ENCODE measurements around the gene DLL3. TPM values are rescaled to one million over a fixed set of nuclear protein-coding genes. Genes with fewer than 3 reads are reported as not detected.

Gene DLL3
- total RNA-seq, 2 experiments from 2014 or later, result 4.4 TPM

DNA sequence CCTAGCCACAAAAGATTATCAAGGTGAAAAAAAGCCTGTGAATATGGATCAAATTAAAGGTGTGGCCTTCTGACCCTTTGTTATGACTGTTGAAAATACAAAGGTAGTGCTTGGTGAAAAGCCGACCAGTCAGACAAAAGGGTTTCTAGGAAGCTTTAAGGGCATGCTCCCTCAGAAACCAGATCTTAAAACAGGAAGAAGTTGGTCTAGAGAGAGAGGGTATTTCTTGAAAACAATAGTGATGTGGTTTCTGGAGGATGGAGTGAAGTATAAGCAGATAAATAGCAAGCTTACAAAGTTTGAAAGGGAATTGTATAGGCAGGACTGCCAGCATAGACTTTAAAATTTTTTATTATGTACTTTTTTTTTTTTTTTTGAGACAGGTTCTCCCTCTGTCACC is 46.2 kb downstream of the DLL3 start:
- no peaks in the 10 kb centered on the region for H3K79me2 ChIP-seq (ENCODE audit: insufficient read depth, low read depth, low read length)
- no peaks in the 10 kb centered on the region for H4K20me1 ChIP-seq (ENCODE audit: insufficient read depth, low read length)
- H3K4me2 ChIP-seq (ENCODE audit: low read length), result no peak overlapping the region
- intact Hi-C loops (cut with micrococcal nuclease; ENCODE audit: unreplicated experiment), result no loop called here
- no peak overlapping the region for H3K27ac ChIP-seq (ENCODE audit: low read depth, low read length, poor library complexity, severe bottlenecking)
- BruUV-seq (replicated peaks), result no TSS peak
- H2AFZ ChIP-seq (ENCODE audit: low read length), result no peak overlapping the region
- POLR2A ChIA-PET, result no interaction called here
- no peaks in the 10 kb centered on the region for H3K9me3 ChIP-seq (ENCODE audit: low read length)
- TF ChIP-seq, protein P1, sequence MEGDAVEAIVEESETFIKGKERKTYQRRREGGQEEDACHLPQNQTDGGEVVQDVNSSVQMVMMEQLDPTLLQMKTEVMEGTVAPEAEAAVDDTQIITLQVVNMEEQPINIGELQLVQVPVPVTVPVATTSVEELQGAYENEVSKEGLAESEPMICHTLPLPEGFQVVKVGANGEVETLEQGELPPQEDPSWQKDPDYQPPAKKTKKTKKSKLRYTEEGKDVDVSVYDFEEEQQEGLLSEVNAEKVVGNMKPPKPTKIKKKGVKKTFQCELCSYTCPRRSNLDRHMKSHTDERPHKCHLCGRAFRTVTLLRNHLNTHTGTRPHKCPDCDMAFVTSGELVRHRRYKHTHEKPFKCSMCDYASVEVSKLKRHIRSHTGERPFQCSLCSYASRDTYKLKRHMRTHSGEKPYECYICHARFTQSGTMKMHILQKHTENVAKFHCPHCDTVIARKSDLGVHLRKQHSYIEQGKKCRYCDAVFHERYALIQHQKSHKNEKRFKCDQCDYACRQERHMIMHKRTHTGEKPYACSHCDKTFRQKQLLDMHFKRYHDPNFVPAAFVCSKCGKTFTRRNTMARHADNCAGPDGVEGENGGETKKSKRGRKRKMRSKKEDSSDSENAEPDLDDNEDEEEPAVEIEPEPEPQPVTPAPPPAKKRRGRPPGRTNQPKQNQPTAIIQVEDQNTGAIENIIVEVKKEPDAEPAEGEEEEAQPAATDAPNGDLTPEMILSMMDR (conservative IDR thresholded peaks at IDR 0.05; ENCODE audit: low read length), result no peak
- no peak for TF ChIP-seq EZH2phosphoT487 (IDR thresholded peaks at IDR 0.05; ENCODE audit: borderline replicate concordance, low read depth, low read length)
- no peaks in the 10 kb centered on the region for H3K36me3 ChIP-seq (ENCODE audit: insufficient read depth, low read length)
- H3K4me3 ChIP-seq (ENCODE audit: low read depth, low read length, poor library complexity, severe bottlenecking), result no peak overlapping the region
- H3K4me1 ChIP-seq (ENCODE audit: insufficient read depth, low read length, poor library complexity, severe bottlenecking), result peaks cover 21% of the 10 kb centered on the region
- no peaks in the 10 kb centered on the region for H3K9me2 ChIP-seq (ENCODE audit: insufficient read depth, low read length)
- no peak for DNase-seq (ENCODE audit: low spot score)
- CTCF ChIA-PET (ENCODE audit: unreplicated experiment), result no interaction called here

DNA sequence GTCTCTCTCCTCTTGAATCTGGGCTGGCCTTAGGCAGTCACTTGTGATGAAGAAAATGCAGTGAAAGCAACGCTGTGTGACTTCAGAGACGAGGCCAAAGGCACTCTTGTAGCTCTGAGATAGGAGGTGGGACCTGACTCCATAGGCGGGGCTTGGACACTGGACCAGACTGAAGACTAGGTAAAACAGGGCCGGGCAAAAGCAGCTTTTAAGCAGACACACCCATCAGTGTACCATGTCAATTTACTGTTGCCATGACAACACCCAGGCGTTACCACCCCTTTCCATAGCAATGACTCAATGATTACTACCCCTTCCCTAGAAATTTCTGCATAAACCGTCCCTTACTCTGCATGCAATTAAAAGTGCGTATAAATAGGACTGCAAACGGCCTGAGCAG is 47.9 kb downstream of the DLL3 start:
- intact Hi-C loops (cut with micrococcal nuclease; ENCODE audit: unreplicated experiment), result no loop called here

DNA sequence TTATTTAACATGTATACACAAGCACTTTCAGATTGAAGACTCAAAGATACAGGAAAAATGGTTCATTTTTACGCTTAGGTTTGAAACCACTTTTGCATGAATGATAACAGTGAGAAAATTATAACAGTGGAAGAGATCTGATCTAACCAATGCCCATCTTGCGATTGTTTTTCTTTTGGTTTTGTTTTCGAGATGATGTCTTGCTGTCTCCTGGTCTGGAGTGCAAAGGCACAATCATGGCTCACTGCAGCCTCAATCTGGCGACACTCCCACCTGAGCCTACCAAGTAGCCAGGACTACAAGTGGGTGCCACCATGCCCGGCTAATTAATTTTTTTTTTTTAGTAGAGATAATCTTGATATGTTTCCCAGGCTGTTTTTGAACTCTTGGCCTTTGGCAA is 51.5 kb downstream of the DLL3 start:
- no peak for DNase-seq (ENCODE audit: low spot score)
- BruUV-seq (replicated peaks), result no TSS peak
- intact Hi-C loops (cut with micrococcal nuclease; ENCODE audit: unreplicated experiment), result loop anchor here (10.0 kb wide), 1 partner anchor 215 kb away; no protein-coding TSS in a partner anchor
- ChIA-PET CTCF (ENCODE audit: unreplicated experiment) (no interaction called here), POLR2A (no interaction called here)
- Histone ChIP-seq H4K20me1 (ENCODE audit: insufficient read depth, low read length) (no peaks in the 10 kb centered on the region), H3K36me3 (ENCODE audit: insufficient read depth, low read length) (no peaks in the 10 kb centered on the region), H3K4me3 (ENCODE audit: low read depth, low read length, poor library complexity, severe bottlenecking) (no peak overlapping the region), H3K79me2 (ENCODE audit: insufficient read depth, low read depth, low read length) (no peaks in the 10 kb centered on the region), H2AFZ (ENCODE audit: low read length) (no peak overlapping the region), H3K4me2 (ENCODE audit: low read length) (no peak overlapping the region), H3K27ac (ENCODE audit: low read depth, low read length, poor library complexity, severe bottlenecking) (no peak overlapping the region), H3K4me1 (ENCODE audit: insufficient read depth, low read length, poor library complexity, severe bottlenecking) (peaks cover 10% of the 10 kb centered on the region), H3K9me3 (ENCODE audit: low read length) (no peaks in the 10 kb centered on the region), H3K9me2 (ENCODE audit: insufficient read depth, low read length) (no peaks in the 10 kb centered on the region)
- no peak for TF ChIP-seq EZH2phosphoT487 (IDR thresholded peaks at IDR 0.05; ENCODE audit: borderline replicate concordance, low read depth, low read length)
- TF ChIP-seq, protein P1 (conservative IDR thresholded peaks at IDR 0.05; ENCODE audit: low read length), result no peak

More for the DNA sequence above, 47.9 kb downstream of the DLL3 start:
- no TSS peak for BruUV-seq (replicated peaks)
- Histone ChIP-seq H3K36me3 (ENCODE audit: insufficient read depth, low read length) (no peaks in the 10 kb centered on the region), H3K27ac (ENCODE audit: low read depth, low read length, poor library complexity, severe bottlenecking) (no peak overlapping the region), H3K9me2 (ENCODE audit: insufficient read depth, low read length) (no peaks in the 10 kb centered on the region), H4K20me1 (ENCODE audit: insufficient read depth, low read length) (no peaks in the 10 kb centered on the region), H3K4me2 (ENCODE audit: low read length) (no peak overlapping the region), H3K79me2 (ENCODE audit: insufficient read depth, low read depth, low read length) (no peaks in the 10 kb centered on the region), H2AFZ (ENCODE audit: low read length) (no peak overlapping the region), H3K4me1 (ENCODE audit: insufficient read depth, low read length, poor library complexity, severe bottlenecking) (peaks cover 15% of the 10 kb centered on the region), H3K4me3 (ENCODE audit: low read depth, low read length, poor library complexity, severe bottlenecking) (no peak overlapping the region), H3K9me3 (ENCODE audit: low read length) (no peaks in the 10 kb centered on the region)
- TF ChIP-seq, protein P1 (conservative IDR thresholded peaks at IDR 0.05; ENCODE audit: low read length), result no peak
- no peak for TF ChIP-seq EZH2phosphoT487 (IDR thresholded peaks at IDR 0.05; ENCODE audit: borderline replicate concordance, low read depth, low read length)
- DNase-seq (ENCODE audit: low spot score), result no peak
- ChIA-PET POLR2A (no interaction called here), CTCF (ENCODE audit: unreplicated experiment) (no interaction called here)
